Memory B cell (primary cell): ENCODE results near the gene TRMT5.

Experiments
- ATAC-seq: fragments of 150-1000 bp; cut with Tn5 transposase; 2 replicates; pipeline ENCODE4 v1.10.0; 2021; ENCODE audit warnings: low read depth, mild to moderate bottlenecking, moderate library complexity
- DNase-seq, 2 donors: peaks; one replicate each; pipeline ENCODE4 v3.0.0; 2022; ENCODE audit warnings: low spot score in 2 of 2
- H3K27ac Mint-ChIP-seq: one replicate; pipeline ENCODE4 v1.8.0; 2022; ENCODE audit warnings: mild to moderate bottlenecking, moderate library complexity, mixed read lengths
- H3K27me3 Mint-ChIP-seq: one replicate; pipeline ENCODE4 v1.8.0; 2022; ENCODE audit warnings: mixed read lengths
- H3K36me3 Mint-ChIP-seq: one replicate; pipeline ENCODE4 v1.8.0; 2022; ENCODE audit warnings: mild to moderate bottlenecking, mixed read lengths
- H3K4me1 Mint-ChIP-seq: one replicate; pipeline ENCODE4 v1.8.0; 2022; ENCODE audit warnings: mixed read lengths
- H3K4me3 Mint-ChIP-seq: one replicate; pipeline ENCODE4 v1.8.0; 2022; ENCODE audit warnings: mild to moderate bottlenecking, moderate library complexity, mixed read lengths
- H3K9me3 Mint-ChIP-seq: one replicate; pipeline ENCODE4 v1.8.0; 2022; ENCODE audit warnings: mixed read lengths

TRMT5 gene, protein sequence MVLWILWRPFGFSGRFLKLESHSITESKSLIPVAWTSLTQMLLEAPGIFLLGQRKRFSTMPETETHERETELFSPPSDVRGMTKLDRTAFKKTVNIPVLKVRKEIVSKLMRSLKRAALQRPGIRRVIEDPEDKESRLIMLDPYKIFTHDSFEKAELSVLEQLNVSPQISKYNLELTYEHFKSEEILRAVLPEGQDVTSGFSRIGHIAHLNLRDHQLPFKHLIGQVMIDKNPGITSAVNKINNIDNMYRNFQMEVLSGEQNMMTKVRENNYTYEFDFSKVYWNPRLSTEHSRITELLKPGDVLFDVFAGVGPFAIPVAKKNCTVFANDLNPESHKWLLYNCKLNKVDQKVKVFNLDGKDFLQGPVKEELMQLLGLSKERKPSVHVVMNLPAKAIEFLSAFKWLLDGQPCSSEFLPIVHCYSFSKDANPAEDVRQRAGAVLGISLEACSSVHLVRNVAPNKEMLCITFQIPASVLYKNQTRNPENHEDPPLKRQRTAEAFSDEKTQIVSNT

GRCh38 chr14:60980811-60981632, at the start of gene TRMT5, which contains the start of gene SLC38A6:
TSS of gene TRMT5 (minus strand) at chr14:60981079. CDS start at chr14:60980973, 106 bp downstream.
TSS of gene SLC38A6 (plus strand) at chr14:60981245. CDS start at chr14:60981278, 33 bp downstream.
- H3K27me3 Mint-ChIP-seq: no peaks in the 10 kb centered on the region
- peaks cover 14% of the 10 kb centered on the region for H3K4me1 Mint-ChIP-seq
- peaks cover 4% of the 10 kb centered on the region for H3K36me3 Mint-ChIP-seq
- ATAC-seq (peak; percentile 87), DNase-seq (peak; percentile 89 to 96)
- no peaks in the 10 kb centered on the region for H3K9me3 Mint-ChIP-seq
- no peak within 1 kb of the TSS for H3K27ac Mint-ChIP-seq
- no peak within 1 kb of the TSS for H3K4me3 Mint-ChIP-seq

GRCh38 chr14:61026526-61026925, 45.6 kb upstream of the TRMT5 start:
- no peak overlapping the region for H3K27ac Mint-ChIP-seq
- DNase-seq: no peak
- no peaks in the 10 kb centered on the region for H3K27me3 Mint-ChIP-seq
- no peaks in the 10 kb centered on the region for H3K36me3 Mint-ChIP-seq
- ATAC-seq: no peak
- no peak overlapping the region for H3K4me3 Mint-ChIP-seq
- H3K4me1 Mint-ChIP-seq: peaks cover 3% of the 10 kb centered on the region
- no peaks in the 10 kb centered on the region for H3K9me3 Mint-ChIP-seq

- Mint-ChIP-seq H3K4me1 (peaks cover under 1% of the 10 kb centered on the region), H3K4me3 (no peak overlapping the region), H3K36me3 (no peaks in the 10 kb centered on the region), H3K9me3 (no peaks in the 10 kb centered on the region), H3K27me3 (no peaks in the 10 kb centered on the region), H3K27ac (no peak overlapping the region)
- peak; percentile 26 to 58 for DNase-seq
- peak; percentile 69 for ATAC-seq
Observed at GRCh38 chr14:61025251-61026223, 44.7 kb upstream of the TRMT5 start.

DNA sequence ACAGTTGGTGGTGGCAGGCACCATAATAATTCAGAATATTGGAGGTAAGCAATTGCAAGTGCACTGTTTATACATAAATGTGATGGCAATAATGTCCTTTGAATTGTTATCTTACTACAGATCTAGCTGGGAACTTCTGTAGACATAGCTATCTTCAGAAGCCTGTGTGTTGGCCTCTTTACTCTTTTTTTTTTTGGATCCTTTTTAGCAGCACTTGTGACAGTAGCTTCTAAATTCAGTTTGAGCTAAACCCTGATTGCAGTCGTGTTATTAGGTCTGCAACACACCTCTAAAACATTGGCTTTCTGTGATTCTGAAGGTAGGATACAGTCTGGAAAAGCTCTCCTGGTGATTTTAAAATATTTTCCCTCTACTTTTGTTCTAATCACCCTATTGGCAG, 38.7 kb upstream of the TRMT5 start:
- DNase-seq (no peak), ATAC-seq (no peak)
- Mint-ChIP-seq H3K27me3 (no peaks in the 10 kb centered on the region), H3K4me3 (no peak overlapping the region), H3K9me3 (no peaks in the 10 kb centered on the region), H3K27ac (no peak overlapping the region), H3K4me1 (no peaks in the 10 kb centered on the region), H3K36me3 (peaks cover 1% of the 10 kb centered on the region)

DNA sequence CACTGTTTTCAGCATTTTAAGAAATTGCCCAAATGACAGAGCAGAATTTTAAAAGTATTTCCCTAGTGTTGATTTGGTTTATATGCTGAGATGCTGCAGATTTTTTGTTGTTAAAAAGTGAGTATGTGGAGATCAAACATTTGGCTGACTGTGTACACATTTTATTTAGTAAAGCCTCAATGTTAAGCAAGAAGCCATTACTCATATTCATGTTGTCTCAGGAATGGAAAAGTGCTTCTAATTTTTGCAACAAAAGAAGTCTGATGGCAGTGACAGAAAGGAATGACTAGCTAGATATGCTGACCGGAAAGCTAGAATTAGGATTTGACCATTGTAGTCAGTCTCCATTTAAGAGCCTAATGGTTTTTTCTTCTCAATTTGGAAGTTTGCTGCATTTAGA, 22.7 kb upstream of the TRMT5 start:
- DNase-seq: no peak
- no peak for ATAC-seq
- no peak overlapping the region for H3K27ac Mint-ChIP-seq
- no peaks in the 10 kb centered on the region for H3K27me3 Mint-ChIP-seq
- H3K4me1 Mint-ChIP-seq: no peaks in the 10 kb centered on the region
- peaks cover 12% of the 10 kb centered on the region for H3K36me3 Mint-ChIP-seq
- peaks cover 2% of the 10 kb centered on the region for H3K9me3 Mint-ChIP-seq
- H3K4me3 Mint-ChIP-seq: no peak overlapping the region

- H3K4me1 Mint-ChIP-seq: no peaks in the 10 kb centered on the region
- H3K27me3 Mint-ChIP-seq: no peaks in the 10 kb centered on the region
- no peak for DNase-seq
- peaks cover 2% of the 10 kb centered on the region for H3K9me3 Mint-ChIP-seq
- H3K4me3 Mint-ChIP-seq: no peak overlapping the region
- ATAC-seq: no peak
- H3K36me3 Mint-ChIP-seq: peaks cover 25% of the 10 kb centered on the region
- H3K27ac Mint-ChIP-seq: no peak overlapping the region
Observed at GRCh38 chr14:60999536-60999935, 18.7 kb upstream of the TRMT5 start.

DNA sequence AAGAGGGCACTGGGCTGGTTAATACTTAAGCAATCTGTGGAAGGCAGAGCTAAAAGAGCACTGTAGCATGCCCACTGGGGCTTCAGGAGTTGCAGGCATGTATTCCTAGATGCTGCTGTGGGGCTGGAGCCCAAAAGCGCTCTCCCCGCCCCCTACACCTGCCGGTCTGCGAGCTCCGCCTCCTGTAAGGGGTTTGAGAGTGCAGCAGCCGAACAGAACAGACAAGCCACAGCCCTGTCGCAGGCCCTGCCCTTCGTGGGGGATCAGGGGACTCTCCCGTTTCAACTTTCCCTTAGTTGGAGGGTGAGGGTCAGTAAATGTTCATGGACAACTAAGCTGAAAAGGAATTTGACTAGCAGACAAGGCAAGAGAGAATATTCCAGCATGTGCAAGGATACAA, 17.7 kb upstream of the TRMT5 start:
- H3K4me3 Mint-ChIP-seq: no peak overlapping the region
- H3K27me3 Mint-ChIP-seq: no peaks in the 10 kb centered on the region
- DNase-seq (no peak), ATAC-seq (no peak)
- H3K36me3 Mint-ChIP-seq: peaks cover 21% of the 10 kb centered on the region
- no peak overlapping the region for H3K27ac Mint-ChIP-seq
- H3K9me3 Mint-ChIP-seq: no peaks in the 10 kb centered on the region
- H3K4me1 Mint-ChIP-seq: no peaks in the 10 kb centered on the region

DNA sequence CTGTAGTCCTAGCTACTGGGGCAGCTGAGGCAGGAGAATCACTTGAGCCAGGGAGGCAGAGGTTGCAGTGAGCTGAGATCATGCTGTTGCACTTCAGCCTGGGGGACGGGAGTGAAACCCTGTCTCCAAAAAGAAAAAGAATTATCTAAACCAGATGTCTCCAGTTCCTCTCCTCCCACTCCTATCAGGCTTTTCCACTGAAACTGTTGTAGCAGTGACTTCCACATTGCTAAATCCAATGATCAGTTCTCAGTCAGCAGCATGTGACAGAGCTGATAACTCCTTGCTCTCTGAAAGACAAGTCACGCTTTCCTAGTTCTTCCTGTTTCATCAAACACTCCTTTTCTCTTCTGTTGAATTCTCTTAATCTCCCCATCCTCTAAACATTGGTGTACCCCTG, 8.7 kb upstream of the TRMT5 start:
- no peak for ATAC-seq
- H3K9me3 Mint-ChIP-seq: no peaks in the 10 kb centered on the region
- H3K36me3 Mint-ChIP-seq: peaks cover 15% of the 10 kb centered on the region
- H3K4me1 Mint-ChIP-seq: no peaks in the 10 kb centered on the region
- no peak for DNase-seq
- no peaks in the 10 kb centered on the region for H3K27me3 Mint-ChIP-seq
- no peak overlapping the region for H3K27ac Mint-ChIP-seq
- H3K4me3 Mint-ChIP-seq: no peak overlapping the region

GRCh38 chr14:60986500-60986899, 5.6 kb upstream of the TRMT5 start:
- Mint-ChIP-seq H3K36me3 (peaks cover 10% of the 10 kb centered on the region), H3K27ac (no peak overlapping the region)
- DNase-seq: no peak

DNA sequence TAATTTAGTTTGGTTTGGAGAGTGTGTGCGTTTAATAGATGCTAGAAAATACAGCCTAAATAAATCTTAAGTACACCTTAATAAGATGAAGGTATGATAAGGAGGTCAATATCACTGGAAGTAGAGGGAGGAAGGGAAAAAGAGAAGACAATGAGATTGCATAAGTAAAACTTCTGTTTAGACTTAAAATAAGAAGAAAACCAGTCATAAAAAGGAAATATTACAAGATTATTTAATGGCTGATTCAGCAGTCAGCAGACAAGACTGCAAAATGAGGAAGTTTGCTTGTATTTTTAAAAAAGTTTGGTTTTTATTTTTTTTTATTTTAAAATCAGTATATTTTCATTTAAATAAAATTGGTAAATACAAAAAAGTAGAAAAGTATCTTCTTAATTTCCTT, 3.3 kb upstream of the TRMT5 start:
- Mint-ChIP-seq H3K4me3 (no peak overlapping the region), H3K27ac (no peak overlapping the region), H3K27me3 (no peaks in the 10 kb centered on the region), H3K4me1 (peaks cover 6% of the 10 kb centered on the region), H3K36me3 (peaks cover 5% of the 10 kb centered on the region), H3K9me3 (no peaks in the 10 kb centered on the region)
- ATAC-seq: no peak
- no peak for DNase-seq

More at GRCh38 chr14:60986500-60986899, 5.6 kb upstream of the TRMT5 start:
- Mint-ChIP-seq H3K4me1 (no peaks in the 10 kb centered on the region), H3K4me3 (no peak overlapping the region), H3K27me3 (no peaks in the 10 kb centered on the region), H3K9me3 (no peaks in the 10 kb centered on the region)
- no peak for ATAC-seq

GRCh38 chr14:60981633-60982455, 965 bp upstream of the TRMT5 start:
- Mint-ChIP-seq H3K27me3 (no peaks in the 10 kb centered on the region), H3K9me3 (no peaks in the 10 kb centered on the region), H3K4me3 (no peak overlapping the region), H3K27ac (no peak overlapping the region), H3K4me1 (peaks cover 11% of the 10 kb centered on the region), H3K36me3 (peaks cover 5% of the 10 kb centered on the region)
- DNase-seq (no peak), ATAC-seq (no peak)

DNA sequence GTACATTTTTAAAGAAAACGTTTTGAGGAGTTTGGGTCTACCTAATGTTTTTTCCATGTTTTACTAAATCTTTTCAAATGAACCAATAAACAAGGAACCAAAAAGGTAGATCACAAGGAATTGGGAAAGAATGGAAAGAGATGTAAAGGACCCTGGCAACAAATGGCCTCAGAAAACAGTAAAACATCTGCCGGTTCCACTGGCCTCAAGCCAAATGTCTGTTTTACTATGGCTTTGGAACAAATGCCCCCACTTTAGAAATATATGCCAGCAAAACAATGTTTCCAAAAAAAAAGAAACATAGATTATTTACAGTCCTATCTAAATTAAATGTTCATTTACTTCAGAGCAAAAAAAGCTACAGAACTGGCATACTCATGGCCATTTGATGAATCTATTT, 3.0 kb downstream of the TRMT5 start:
- no peak overlapping the region for H3K27ac Mint-ChIP-seq
- H3K27me3 Mint-ChIP-seq: no peaks in the 10 kb centered on the region

GRCh38 chr14:60975551-60975950, 5.3 kb downstream of the TRMT5 start:
- Mint-ChIP-seq H3K4me3 (no peak overlapping the region), H3K4me1 (peaks cover 14% of the 10 kb centered on the region), H3K36me3 (peaks cover 8% of the 10 kb centered on the region), H3K27ac (no peak overlapping the region), H3K9me3 (no peaks in the 10 kb centered on the region), H3K27me3 (no peaks in the 10 kb centered on the region)
- DNase-seq: no peak
- no peak for ATAC-seq

More for the DNA sequence above, 3.0 kb downstream of the TRMT5 start:
- ATAC-seq (no peak), DNase-seq (no peak)
- H3K4me1 Mint-ChIP-seq: peaks cover 14% of the 10 kb centered on the region
- H3K9me3 Mint-ChIP-seq: no peaks in the 10 kb centered on the region
- H3K4me3 Mint-ChIP-seq: no peak overlapping the region
- peaks cover 8% of the 10 kb centered on the region for H3K36me3 Mint-ChIP-seq
